Right forelimb (tissue), 1 donor: ENCODE results near the gene IDH2.

ENCODE experiments used
- DNase-seq: peaks from one replicate; pipeline ENCODE4 v3.0.0-alpha.2; 2018

The IDH2 gene

GRCh38 chr15:90042766-90043529, 59.3 kb downstream of the IDH2 start:
- DNase-seq: no peak

GRCh38 chr15:90042356-90042755, 59.9 kb downstream of the IDH2 start:
- DNase-seq: no peak

GRCh38 chr15:90040618-90041017, 61.6 kb downstream of the IDH2 start:
- DNase-seq: no peak

GRCh38 chr15:90039996-90040395, 62.3 kb downstream of the IDH2 start:
- DNase-seq: no peak

- no peak for DNase-seq
Observed at GRCh38 chr15:90038632-90039095, 63.6 kb downstream of the IDH2 start.

- DNase-seq: no peak
Observed at GRCh38 chr15:90037961-90038631, 64.2 kb downstream of the IDH2 start.

GRCh38 chr15:90037511-90037860, 64.8 kb downstream of the IDH2 start:
- no peak for DNase-seq

GRCh38 chr15:90036806-90037510, 65.3 kb downstream of the IDH2 start:
- no peak for DNase-seq

- DNase-seq: no peak
Observed at GRCh38 chr15:90036343-90036742, 65.9 kb downstream of the IDH2 start.

- no peak for DNase-seq
Observed at GRCh38 chr15:90035840-90036230, 66.4 kb downstream of the IDH2 start.

GRCh38 chr15:90035095-90035839, 67.0 kb downstream of the IDH2 start:
- DNase-seq: no peak

- DNase-seq: no peak
Observed at GRCh38 chr15:90033448-90033847, 68.8 kb downstream of the IDH2 start.
